Uterus (tissue), 4 donors: ENCODE measurements around the gene NAV2. TPM values are rescaled to one million over a fixed set of nuclear protein-coding genes. Genes with fewer than 3 reads are reported as not detected.

Experiments used
- DNase-seq, 2 donors: peaks; one replicate each; pipeline ENCODE4 v3.0.0-alpha.2; 2019 to 2020
- H3K27ac ChIP-seq, 2 donors: fragments of 200-600 bp; sonication (generic); 1 replicate in 1 of 2; 2 replicates in 1 of 2; pipeline ENCODE4 v1.5.1; 2016 to 2018
- H3K27me3 ChIP-seq, 2 donors: fragments of 200-600 bp; sonication (generic); one replicate each; pipeline ENCODE4 v1.5.1; 2018 to 2019; ENCODE audit warnings: control low read depth in 1 of 2
- H3K36me3 ChIP-seq, 2 donors: fragments of 200-600 bp; sonication (generic); one replicate each; pipeline ENCODE4 v1.5.1; 2019; ENCODE audit warnings: control low read depth in 1 of 2
- H3K4me1 ChIP-seq, 2 donors: fragments of 200-600 bp; sonication (generic); one replicate each; pipeline ENCODE4 v1.5.1; 2018 to 2019; ENCODE audit warnings: control low read depth in 1 of 2
- H3K4me3 ChIP-seq, 2 donors: fragments of 200-600 bp; sonication (generic); 1 replicate in 1 of 2; 2 replicates in 1 of 2; pipeline ENCODE4 v1.5.1; 2018 to 2019; ENCODE audit warnings: mild to moderate bottlenecking in 1 of 2
- H3K9me3 ChIP-seq, 2 donors: fragments of 200-600 bp; sonication (generic); one replicate each; pipeline ENCODE4 v1.5.1; 2019; ENCODE audit warnings: control low read depth in 1 of 2
- POLR2A ChIP-seq, 2 donors: fragments of 450-650 bp; IDR thresholded peaks; one replicate each; pipeline ENCODE4 v1.6.1; 2016; ENCODE audit warnings: antibody characterized with exemption in 2 of 2, mild to moderate bottlenecking in 1 of 2, moderate library complexity in 1 of 2
- intact Hi-C: fragments of 100-400 bp; cut with DNase I; formaldehyde crosslinking; loops from one replicate; pipeline ENCODE4 v1.15.1; 2023; ENCODE audit warnings: low total_unique reads
- total RNA-seq, 4 donors: library from RNA; depleted of rRNA in 3 of 4; stranded (reverse); fragments of >200 nt in 3 of 4; gene quantifications; one replicate each; pipeline versions ENCODE4 v1.1.0 to v1.2.4, GENCODE V29; 2014 to 2023
- TF ChIP-seq, protein P1 (sequence below), 4 experiments: fragments of 200-600 bp in 2 of 4; fragments of 450-650 bp in 2 of 4; sonication (generic) in 2 of 4; IDR thresholded peaks; one replicate each; pipeline ENCODE4 v1.5.1; 2016 to 2019; ENCODE audit warnings: antibody characterized with exemption in 4 of 4, mild to moderate bottlenecking in 2 of 4, moderate library complexity in 1 of 4
- donor health status: DM: yes; HTN: yes; CAD: no.

The NAV2 gene
- total RNA-seq, 4 donors from 2014 or later: 2.6 to 31.6 (median 5.7) TPM

DNA sequence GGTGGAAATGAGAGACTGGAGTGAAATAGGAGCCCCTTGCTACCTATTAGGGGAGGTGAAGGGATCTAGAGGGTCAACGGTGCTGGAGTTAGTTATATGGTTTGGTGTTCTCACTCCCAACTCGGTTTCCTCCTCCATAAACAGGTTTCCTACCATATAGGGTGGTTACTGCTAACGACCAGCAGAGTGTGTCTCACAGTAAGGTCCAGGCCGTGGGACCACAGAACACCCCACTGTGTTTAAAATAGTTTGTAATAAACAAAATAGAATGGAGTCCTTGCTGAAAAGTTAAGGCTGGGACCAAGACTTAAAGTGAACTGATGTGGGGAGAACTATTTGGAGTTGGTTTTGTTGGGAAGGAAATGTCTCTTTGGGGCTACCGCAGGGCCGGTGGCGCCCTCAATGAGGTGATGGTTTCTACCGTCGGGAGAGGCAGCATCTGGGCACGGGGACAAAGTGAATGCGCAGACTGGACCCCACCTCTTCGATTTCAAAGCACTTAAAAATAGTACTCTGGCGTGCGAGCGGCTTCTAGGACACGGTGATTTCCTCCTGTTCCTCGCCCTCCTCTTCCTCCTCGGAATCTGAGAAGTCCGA lies 443.1 kb downstream of the NAV2 start:
- no peaks in the 10 kb centered on the region for H3K36me3 ChIP-seq

DNA sequence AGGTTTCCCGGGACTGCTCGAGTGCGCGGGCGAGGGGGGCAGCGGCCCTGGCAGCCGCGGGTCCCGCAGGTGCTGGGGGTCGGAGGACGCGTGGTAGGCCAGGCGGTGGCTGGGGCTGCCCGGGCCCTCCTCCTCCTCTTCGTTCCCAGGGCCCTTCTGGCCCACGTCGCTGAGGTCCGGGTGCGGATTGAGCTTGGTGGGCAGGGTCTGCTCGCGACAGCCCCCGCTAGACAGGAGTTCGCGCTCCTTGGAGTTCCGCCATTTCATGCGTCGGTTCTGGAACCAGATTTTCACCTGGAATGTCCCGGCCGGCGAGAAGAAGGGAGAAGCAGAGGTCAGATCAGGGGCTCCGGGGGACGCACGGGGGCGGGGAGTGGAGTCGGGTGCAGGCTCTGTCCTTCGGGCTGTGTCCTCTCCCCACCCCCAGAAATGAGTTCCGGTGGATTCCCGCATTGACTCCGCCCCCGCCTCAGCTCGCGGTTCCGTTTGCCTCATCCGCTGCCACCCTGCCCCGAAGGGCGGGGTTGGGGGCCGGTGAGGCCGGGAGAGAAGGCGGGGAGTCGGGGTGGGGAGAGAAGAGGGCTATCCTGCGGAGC lies 443.7 kb downstream of the NAV2 start:
- Histone ChIP-seq H3K27ac (no peak overlapping the region), H3K4me1 (peaks cover 0 to 5% of the 10 kb centered on the region in 2 donors), H3K36me3 (no peaks in the 10 kb centered on the region), H3K9me3 (no peaks in the 10 kb centered on the region), H3K27me3 (peaks cover 22 to 56% of the 10 kb centered on the region in 2 donors), H3K4me3 (no peak overlapping the region)
- intact Hi-C loops: no loop called here
- no peak for TF ChIP-seq POLR2A (IDR thresholded peaks at IDR 0.05)
- TF ChIP-seq, protein P1, sequence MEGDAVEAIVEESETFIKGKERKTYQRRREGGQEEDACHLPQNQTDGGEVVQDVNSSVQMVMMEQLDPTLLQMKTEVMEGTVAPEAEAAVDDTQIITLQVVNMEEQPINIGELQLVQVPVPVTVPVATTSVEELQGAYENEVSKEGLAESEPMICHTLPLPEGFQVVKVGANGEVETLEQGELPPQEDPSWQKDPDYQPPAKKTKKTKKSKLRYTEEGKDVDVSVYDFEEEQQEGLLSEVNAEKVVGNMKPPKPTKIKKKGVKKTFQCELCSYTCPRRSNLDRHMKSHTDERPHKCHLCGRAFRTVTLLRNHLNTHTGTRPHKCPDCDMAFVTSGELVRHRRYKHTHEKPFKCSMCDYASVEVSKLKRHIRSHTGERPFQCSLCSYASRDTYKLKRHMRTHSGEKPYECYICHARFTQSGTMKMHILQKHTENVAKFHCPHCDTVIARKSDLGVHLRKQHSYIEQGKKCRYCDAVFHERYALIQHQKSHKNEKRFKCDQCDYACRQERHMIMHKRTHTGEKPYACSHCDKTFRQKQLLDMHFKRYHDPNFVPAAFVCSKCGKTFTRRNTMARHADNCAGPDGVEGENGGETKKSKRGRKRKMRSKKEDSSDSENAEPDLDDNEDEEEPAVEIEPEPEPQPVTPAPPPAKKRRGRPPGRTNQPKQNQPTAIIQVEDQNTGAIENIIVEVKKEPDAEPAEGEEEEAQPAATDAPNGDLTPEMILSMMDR (IDR thresholded peaks at IDR 0.05): no peak
- DNase-seq: no peak

More for the DNA sequence above, 443.1 kb downstream of the NAV2 start:
- Histone ChIP-seq H3K4me3 (no peak overlapping the region), H3K9me3 (no peaks in the 10 kb centered on the region), H3K27ac (no peak overlapping the region), H3K27me3 (peaks cover 17 to 50% of the 10 kb centered on the region in 2 donors), H3K4me1 (peaks cover 0 to 5% of the 10 kb centered on the region in 2 donors)
- intact Hi-C loops: no loop called here
- TF ChIP-seq, protein P1 (IDR thresholded peaks at IDR 0.05): no peak
- no peak for TF ChIP-seq POLR2A (IDR thresholded peaks at IDR 0.05)
- no peak for DNase-seq

DNA sequence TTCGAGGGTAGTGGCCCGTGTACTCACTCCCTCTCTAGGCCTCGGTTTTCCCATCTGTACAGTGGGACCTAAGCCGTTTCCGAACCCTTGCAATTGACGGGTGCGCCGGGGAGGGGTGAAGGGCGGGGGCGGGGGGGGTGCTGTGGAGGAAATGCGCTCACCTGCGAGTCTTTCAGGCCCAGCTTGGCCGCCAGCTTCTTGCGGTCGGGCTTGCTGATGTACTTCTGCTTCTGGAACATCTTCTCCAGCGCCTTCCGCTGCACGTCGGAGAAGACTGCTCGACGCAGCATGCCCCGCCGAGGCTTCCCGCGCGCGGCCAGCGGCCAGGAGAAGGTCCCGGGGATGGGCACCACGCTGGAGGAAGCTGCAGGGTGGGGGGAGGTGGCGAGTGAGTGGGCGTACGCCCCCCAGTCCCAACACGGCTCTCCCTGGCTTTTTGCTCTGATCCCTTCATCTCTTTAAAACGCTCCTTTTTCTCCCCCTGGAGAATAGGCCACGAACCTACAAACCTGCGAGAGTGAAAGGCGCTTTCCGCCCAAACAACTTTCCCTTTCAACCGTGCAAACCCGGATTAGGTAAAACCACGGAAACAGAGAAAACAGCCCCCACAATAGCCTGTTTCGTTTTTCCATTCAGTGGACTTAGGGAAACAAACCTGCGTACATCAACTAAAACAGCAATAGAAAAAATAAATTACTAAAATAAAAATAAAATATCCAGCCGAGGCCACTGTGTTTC lies 444.4 kb downstream of the NAV2 start:
- H3K9me3 ChIP-seq: no peaks in the 10 kb centered on the region
- no peak overlapping the region for H3K27ac ChIP-seq
- intact Hi-C loops: no loop called here
- no peaks in the 10 kb centered on the region for H3K36me3 ChIP-seq
- H3K27me3 ChIP-seq: peaks cover 22 to 63% of the 10 kb centered on the region in 2 donors
- TF ChIP-seq POLR2A (IDR thresholded peaks at IDR 0.05): no peak
- TF ChIP-seq, protein P1 (IDR thresholded peaks at IDR 0.05): no peak
- no peak for DNase-seq
- H3K4me1 ChIP-seq: peaks cover 0 to 5% of the 10 kb centered on the region in 2 donors
- no peak overlapping the region for H3K4me3 ChIP-seq

DNA sequence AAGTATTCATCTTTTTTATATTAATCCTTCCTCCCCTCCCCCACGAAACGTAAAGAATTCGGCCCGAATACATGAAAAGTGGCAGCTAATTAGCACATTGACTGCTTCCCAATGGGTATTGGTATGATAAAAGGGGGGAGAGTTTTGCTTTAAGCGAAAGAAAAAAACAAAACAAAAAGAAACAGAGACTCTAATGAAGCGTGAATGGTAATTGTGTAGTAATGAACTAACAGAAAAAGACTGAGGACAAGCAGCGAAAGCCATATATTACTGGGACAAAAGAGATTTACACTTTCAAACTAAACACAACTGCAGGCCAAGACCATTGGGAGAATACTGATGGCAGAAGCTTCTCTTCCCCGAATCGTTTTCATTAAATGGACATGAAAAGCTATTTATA lies 445.1 kb downstream of the NAV2 start:
- TF ChIP-seq, protein P1 (IDR thresholded peaks at IDR 0.05): no peak
- TF ChIP-seq POLR2A (IDR thresholded peaks at IDR 0.05): no peak
- DNase-seq: no peak
- H3K9me3 ChIP-seq: no peaks in the 10 kb centered on the region
- H3K27ac ChIP-seq: no peak overlapping the region
- peaks cover 0 to 8% of the 10 kb centered on the region in 2 donors for H3K4me1 ChIP-seq
- intact Hi-C loops: no loop called here
- H3K36me3 ChIP-seq: no peaks in the 10 kb centered on the region
- no peak overlapping the region for H3K4me3 ChIP-seq
- peaks cover 27 to 70% of the 10 kb centered on the region in 2 donors for H3K27me3 ChIP-seq
